Right lobe of liver (tissue), 6 donors: ENCODE measurements around the gene PSMD14. TPM values are rescaled to one million over a fixed set of nuclear protein-coding genes. Genes with fewer than 3 reads are reported as not detected.

ENCODE experiments used
- ATAC-seq, 4 donors: fragments of 200-7000 bp; cut with Tn5 transposase; one replicate each; pipeline ENCODE4 v1.9.1; 2020; ENCODE audit warnings: mild to moderate bottlenecking in 4 of 4, moderate library complexity in 4 of 4
- DNase-seq, 3 donors: peaks; one replicate each; pipeline ENCODE4 v3.0.0-alpha.2; 2020
- H3K27ac ChIP-seq, 3 donors: fragments of 200-600 bp; one replicate each; pipeline ENCODE4 v1.8.0; 2022
- H3K27me3 ChIP-seq, 2 donors: fragments of 200-600 bp; one replicate each; pipeline ENCODE4 v1.8.0; 2022
- H3K36me3 ChIP-seq, 4 donors: fragments of 200-600 bp; sonication (generic) in 1 of 4; one replicate each; pipeline versions ENCODE4 v1.5.1 to v1.8.0; 2017 to 2022; ENCODE audit warnings: control low read depth in 1 of 4
- H3K4me1 ChIP-seq, 4 donors: fragments of 200-600 bp; sonication (generic) in 1 of 4; one replicate each; pipeline versions ENCODE4 v1.5.1 to v1.8.0; 2017 to 2022; ENCODE audit warnings: control low read depth in 1 of 4
- H3K4me3 ChIP-seq, 3 donors: fragments of 200-600 bp; one replicate each; pipeline ENCODE4 v1.8.0; 2022
- H3K9me3 ChIP-seq, 4 donors: fragments of 200-600 bp; sonication (generic) in 1 of 4; one replicate each; pipeline versions ENCODE4 v1.5.1 to v1.8.0; 2017 to 2022; ENCODE audit warnings: control low read depth in 1 of 4
- CTCF ChIP-seq, 4 donors: fragments of 200-600 bp in 3 of 4; fragments of 450-650 bp in 1 of 4; IDR thresholded peaks; one replicate each; pipeline versions ENCODE4 v1.5.1 to v1.8.0; 2016 to 2022; ENCODE audit warnings: antibody characterized with exemption in 4 of 4, mild to moderate bottlenecking in 2 of 4
- POLR2A ChIP-seq: fragments of 450-650 bp; IDR thresholded peaks from one replicate; pipeline ENCODE4 v1.6.1; 2017; ENCODE audit warnings: antibody characterized with exemption, mild to moderate bottlenecking
- WGBS: methylation state at CpG from one replicate; pipeline ENCODE4 v1.1.6; 2018; ENCODE audit warnings: low coverage, low lambda C conversion rate; ENCODE audit not compliant: insufficient coverage; ENCODE audit errors: missing lambda C conversion rate; 5-methylcytosine and 5-hydroxymethylcytosine counted together
- intact Hi-C, 2 donors: fragments of 100-400 bp; cut with DNase I; formaldehyde crosslinking; loops; one replicate each; pipeline versions ENCODE4 v1.11.2 to v1.14.1; 2022
- total RNA-seq, 6 experiments: library from RNA; depleted of rRNA in 2 of 6; stranded (reverse); fragments of >200 nt in 2 of 6; fragmentation: NEBNext Ultra II Directional in 3 of 6; extraction: Animal tissue kit (Norgen Biotek cat#: 25700) in 3 of 6; gene quantifications; one replicate each; pipeline versions ENCODE4 v1.1.0 to v1.2.4, GENCODE V29; 2016 to 2023
- donor health status: DM: no; HTN: yes; CAD: no.
- donor health status: DM: no; HTN: no; CAD: no.
- donor health status: DM: no; HTN: no; CAD: no.
- donor health status: DM: no; HTN: yes; CAD: no.
- donor health status: DM: no; HTN: yes; CAD: no.

The PSMD14 gene
- total RNA-seq, 6 experiments from 2014 or later = 18.7 to 61.8 (median 24.9) TPM

GRCh38 chr2:161306919-161307318 is 1.3 kb upstream of the PSMD14 start:
- H3K27ac ChIP-seq = no peak overlapping the region
- intact Hi-C loops = no loop called here
- H3K36me3 ChIP-seq = no peaks in the 10 kb centered on the region
- H3K27me3 ChIP-seq = no peaks in the 10 kb centered on the region
- DNase-seq (no peak), ATAC-seq (no peak)
- H3K4me1 ChIP-seq = peaks cover 0 to 8% (median 4%) of the 10 kb centered on the region in 4 donors
- no peaks in the 10 kb centered on the region for H3K9me3 ChIP-seq
- no peak overlapping the region for H3K4me3 ChIP-seq
- TF ChIP-seq CTCF (IDR thresholded peaks at IDR 0.05) = no peak
- TF ChIP-seq POLR2A = no peak
- WGBS = 97% methylated on average over 6 of the region's 6 CpGs

GRCh38 chr2:161307676-161308075 is 549 bp upstream of the PSMD14 start:
- H3K9me3 ChIP-seq = no peaks in the 10 kb centered on the region
- WGBS = 34% methylated on average over 6 of the region's 6 CpGs
- intact Hi-C loops = no loop called here
- no peak for DNase-seq
- peaks cover 0 to 8% (median 4%) of the 10 kb centered on the region in 4 donors for H3K4me1 ChIP-seq
- TF ChIP-seq POLR2A (no peak), CTCF (IDR thresholded peaks at IDR 0.05) (no peak)
- H3K27ac ChIP-seq = peak overlapping the region; percentile 52 to 77 (median 60)
- no peaks in the 10 kb centered on the region for H3K27me3 ChIP-seq
- ATAC-seq = no peak
- H3K4me3 ChIP-seq = peak overlapping the region; percentile 64 to 78 (median 74)
- no peaks in the 10 kb centered on the region for H3K36me3 ChIP-seq

GRCh38 chr2:161312996-161313395 is 4.8 kb downstream of the PSMD14 start:
- H3K27ac ChIP-seq = no peak overlapping the region
- no peaks in the 10 kb centered on the region for H3K9me3 ChIP-seq
- no peak for DNase-seq
- ATAC-seq = no peak
- H3K4me1 ChIP-seq = peaks cover 0 to 8% (median 4%) of the 10 kb centered on the region in 4 donors
- no peaks in the 10 kb centered on the region for H3K27me3 ChIP-seq
- TF ChIP-seq CTCF (IDR thresholded peaks at IDR 0.05) = no peak
- TF ChIP-seq POLR2A = no peak
- intact Hi-C loops = no loop called here
- 91% methylated on average over 3 of the region's 3 CpGs for WGBS
- H3K36me3 ChIP-seq = peaks cover 0 to 5% (median 0%) of the 10 kb centered on the region in 4 donors
- H3K4me3 ChIP-seq = no peak overlapping the region

- no peak for DNase-seq
- intact Hi-C loops = no loop called here
These were observed 7.2 kb downstream of the PSMD14 start for GRCh38 chr2:161315380-161315779.

More at GRCh38 chr2:161315380-161315779, 7.2 kb downstream of the PSMD14 start:
- Histone ChIP-seq H3K36me3 (peaks cover 0 to 5% (median 0%) of the 10 kb centered on the region in 4 donors), H3K4me3 (no peak overlapping the region), H3K27me3 (no peaks in the 10 kb centered on the region), H3K27ac (no peak overlapping the region), H3K4me1 (no peaks in the 10 kb centered on the region), H3K9me3 (no peaks in the 10 kb centered on the region)
- TF ChIP-seq POLR2A (no peak), CTCF (IDR thresholded peaks at IDR 0.05) (no peak)
- no peak for ATAC-seq
